Measurements from ENCODE around the gene HESX1. TPM values are rescaled to one million over a fixed set of nuclear protein-coding genes. Genes with fewer than 3 reads are reported as not detected.

Gene HESX1
- total RNA-seq, 4 donors from 2014 or later = 0.30 to 3.7 (median 1.6) TPM

DNA sequence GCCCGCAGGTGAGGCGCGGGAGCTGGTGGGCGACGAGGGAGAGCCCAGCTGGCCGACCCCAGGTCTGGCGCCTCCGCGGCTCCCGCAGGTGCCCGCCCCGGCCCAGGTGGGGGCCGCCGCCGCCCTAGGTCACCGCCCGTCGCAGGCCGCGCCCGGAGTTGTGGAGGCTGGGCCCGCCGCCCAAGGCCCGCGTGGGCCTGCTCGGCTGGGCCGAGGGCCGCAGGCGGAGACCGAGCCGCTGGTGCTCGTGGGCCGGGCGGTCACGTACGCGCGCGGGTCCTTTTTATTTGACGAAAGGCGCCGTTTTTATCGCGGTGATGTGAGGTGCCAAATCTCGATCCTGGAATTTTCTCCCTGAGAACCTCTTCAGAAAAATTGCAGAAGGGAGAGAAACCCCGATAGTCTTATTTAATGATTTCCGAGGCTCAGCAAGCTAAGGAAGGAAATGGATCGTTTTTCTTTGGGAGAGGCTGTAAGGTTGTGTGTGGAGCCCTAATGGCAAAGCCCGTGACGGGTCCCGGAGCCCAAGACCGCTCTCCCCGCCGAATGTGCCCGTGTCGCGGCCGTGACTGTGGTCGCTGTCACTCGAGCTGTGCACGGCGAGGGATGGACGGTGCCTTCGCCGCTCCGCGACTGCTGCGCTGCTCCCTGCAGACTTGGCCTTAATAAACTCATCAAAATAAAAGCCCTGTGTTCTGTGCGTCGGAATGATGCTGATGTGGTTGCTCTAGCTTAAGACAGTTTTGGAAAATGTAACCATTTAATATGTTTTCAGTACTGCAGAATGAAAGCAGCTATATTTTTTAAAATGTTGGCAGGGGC, 28.4 kb upstream of the HESX1 start:
- intact Hi-C loops (cut with DNase I; ENCODE audit: low total_unique reads) = no loop called here
- 0 to 1% methylated on average over 42 to 54 of the region's 70 CpGs for WGBS, 2 donors
- DNase-seq (ENCODE audit: low spot score in 2 of 2) = peak; percentile 32 to 90
- H3K4me3 ChIP-seq (ENCODE audit: low read depth, poor library complexity, severe bottlenecking) = peak overlapping the region; percentile 72
- TF ChIP-seq POLR2A (IDR thresholded peaks at IDR 0.05) = no peak
- TF ChIP-seq, protein P1, sequence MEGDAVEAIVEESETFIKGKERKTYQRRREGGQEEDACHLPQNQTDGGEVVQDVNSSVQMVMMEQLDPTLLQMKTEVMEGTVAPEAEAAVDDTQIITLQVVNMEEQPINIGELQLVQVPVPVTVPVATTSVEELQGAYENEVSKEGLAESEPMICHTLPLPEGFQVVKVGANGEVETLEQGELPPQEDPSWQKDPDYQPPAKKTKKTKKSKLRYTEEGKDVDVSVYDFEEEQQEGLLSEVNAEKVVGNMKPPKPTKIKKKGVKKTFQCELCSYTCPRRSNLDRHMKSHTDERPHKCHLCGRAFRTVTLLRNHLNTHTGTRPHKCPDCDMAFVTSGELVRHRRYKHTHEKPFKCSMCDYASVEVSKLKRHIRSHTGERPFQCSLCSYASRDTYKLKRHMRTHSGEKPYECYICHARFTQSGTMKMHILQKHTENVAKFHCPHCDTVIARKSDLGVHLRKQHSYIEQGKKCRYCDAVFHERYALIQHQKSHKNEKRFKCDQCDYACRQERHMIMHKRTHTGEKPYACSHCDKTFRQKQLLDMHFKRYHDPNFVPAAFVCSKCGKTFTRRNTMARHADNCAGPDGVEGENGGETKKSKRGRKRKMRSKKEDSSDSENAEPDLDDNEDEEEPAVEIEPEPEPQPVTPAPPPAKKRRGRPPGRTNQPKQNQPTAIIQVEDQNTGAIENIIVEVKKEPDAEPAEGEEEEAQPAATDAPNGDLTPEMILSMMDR (IDR thresholded peaks at IDR 0.05) = no peak

DNA sequence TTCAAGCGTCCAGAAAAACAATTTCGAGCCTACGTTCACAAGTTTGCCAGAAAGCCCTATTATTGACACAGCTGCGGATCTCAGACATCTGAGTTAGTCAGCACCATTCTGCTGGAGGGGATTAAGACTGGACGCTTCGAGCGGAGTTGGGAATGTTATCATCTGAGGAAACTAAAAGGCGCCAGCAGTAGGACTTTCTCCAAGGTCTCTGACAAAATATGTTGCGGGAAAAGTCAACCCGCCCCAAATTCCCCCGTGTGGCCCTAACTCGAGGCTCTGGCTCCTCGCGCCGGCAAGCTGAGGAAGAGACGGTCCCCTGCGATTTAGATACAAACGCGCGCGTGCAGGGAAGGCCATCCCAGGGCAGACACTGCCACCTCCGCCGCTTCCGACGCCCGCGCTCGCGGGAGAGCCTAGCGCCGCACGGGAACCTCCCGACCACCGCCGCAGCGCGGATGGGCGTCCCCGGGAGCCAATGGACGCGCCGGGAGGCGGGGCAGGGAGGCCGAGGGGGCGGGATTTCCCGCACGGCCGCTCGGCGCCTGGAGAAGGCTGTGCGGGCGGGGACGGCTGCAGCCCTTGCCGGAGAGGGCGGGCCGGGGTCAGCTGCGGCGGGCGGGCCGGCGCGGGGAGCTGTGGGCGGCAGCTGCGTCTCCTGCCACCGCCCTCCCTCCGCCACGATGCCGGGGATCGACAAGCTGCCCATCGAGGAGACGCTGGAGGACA, 27.6 kb upstream of the HESX1 start, which contains the start of gene APPL1:
Gene APPL1 (plus strand): TSS at position 526 of the 726 bp plus-strand sequence. CDS start 155 bp downstream, at position 681.
- no peak for TF ChIP-seq POLR2A (IDR thresholded peaks at IDR 0.05)
- TF ChIP-seq, protein P1 (IDR thresholded peaks at IDR 0.05) = no peak
- 0 to 1% methylated on average over 23 to 42 of the region's 71 CpGs for WGBS, 2 donors
- intact Hi-C loops (cut with DNase I; ENCODE audit: low total_unique reads) = no loop called here
- peak within 1 kb of the TSS; percentile 72 for H3K4me3 ChIP-seq (ENCODE audit: low read depth, poor library complexity, severe bottlenecking)
- peak; percentile 84 to 98 for DNase-seq (ENCODE audit: low spot score in 2 of 2)

DNA sequence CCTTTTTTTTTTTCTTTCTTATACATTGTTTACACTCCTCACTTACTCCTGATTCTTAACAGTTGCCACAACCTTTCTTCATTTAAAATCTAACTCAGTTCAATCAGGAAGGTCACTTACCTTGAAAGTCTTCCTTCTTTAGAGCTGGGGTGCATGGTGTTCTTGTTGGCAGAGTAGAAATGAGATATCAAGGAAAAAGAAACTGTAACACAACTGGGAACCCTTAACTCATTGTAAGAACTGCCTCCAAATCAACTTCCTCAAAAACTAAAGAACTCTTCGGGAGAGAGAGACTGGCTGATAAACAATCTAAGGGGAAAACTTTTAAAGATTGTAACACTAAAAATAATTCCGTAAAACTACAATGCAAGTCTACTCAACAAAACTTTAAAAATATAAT, 26.4 kb upstream of the HESX1 start:
- intact Hi-C loops (cut with DNase I; ENCODE audit: low total_unique reads) = no loop called here
- TF ChIP-seq, protein P1 (IDR thresholded peaks at IDR 0.05) = no peak
- no peak for TF ChIP-seq POLR2A (IDR thresholded peaks at IDR 0.05)
- H3K4me3 ChIP-seq (ENCODE audit: low read depth, poor library complexity, severe bottlenecking) = no peak overlapping the region
- 61 to 68% methylated on average over 2 of the region's 2 CpGs for WGBS, 2 donors
- DNase-seq (ENCODE audit: low spot score in 2 of 2) = no peak

DNA sequence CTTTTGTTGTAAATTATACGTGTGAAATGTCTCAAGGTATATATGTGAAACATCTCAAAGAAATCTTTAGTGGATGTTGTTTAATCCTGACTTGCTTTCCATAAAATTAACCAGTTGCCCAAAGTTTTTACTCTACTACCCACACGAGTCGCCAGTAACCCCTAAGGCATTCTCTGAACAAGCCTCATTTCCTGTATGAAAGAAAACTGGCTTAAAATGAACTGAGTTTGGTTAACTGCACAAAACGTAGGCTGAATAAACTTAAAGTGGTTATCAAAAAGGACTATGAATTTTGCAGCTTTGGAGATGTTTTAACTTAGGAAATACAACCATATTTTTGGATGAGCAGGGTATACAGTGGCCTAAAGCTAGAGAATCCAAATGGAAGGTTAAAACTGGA, 25.1 kb upstream of the HESX1 start:
- intact Hi-C loops (cut with DNase I; ENCODE audit: low total_unique reads) = no loop called here
- no peak overlapping the region for H3K4me3 ChIP-seq (ENCODE audit: low read depth, poor library complexity, severe bottlenecking)
- TF ChIP-seq, protein P1 (IDR thresholded peaks at IDR 0.05) = no peak
- no peak for TF ChIP-seq POLR2A (IDR thresholded peaks at IDR 0.05)
- no peak for DNase-seq (ENCODE audit: low spot score in 2 of 2)
- 60 to 65% methylated on average over 4 of the region's 4 CpGs for WGBS, 2 donors

DNA sequence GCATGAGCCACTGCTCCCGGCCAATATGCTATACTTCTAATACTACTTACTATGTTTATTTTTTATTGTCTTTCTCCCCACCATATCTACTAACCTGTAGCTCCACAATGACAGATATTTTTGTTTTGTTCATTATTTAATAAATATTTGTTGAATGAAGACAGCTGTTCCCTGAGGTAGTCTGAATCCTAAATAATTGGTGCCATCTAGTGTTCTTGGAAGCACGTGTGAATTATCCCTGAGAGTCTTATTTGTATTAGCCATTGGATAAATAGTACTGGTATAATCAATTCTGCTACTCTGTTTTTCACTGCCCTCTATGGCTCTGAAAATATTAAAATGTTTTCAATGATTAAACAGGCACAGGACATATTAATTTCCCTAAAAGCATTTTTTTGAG, 22.1 kb upstream of the HESX1 start:
- intact Hi-C loops (cut with DNase I; ENCODE audit: low total_unique reads) = no loop called here
- DNase-seq (ENCODE audit: low spot score in 2 of 2) = no peak
- TF ChIP-seq POLR2A (IDR thresholded peaks at IDR 0.05) = no peak
- TF ChIP-seq, protein P1 (IDR thresholded peaks at IDR 0.05) = no peak
- 51 to 76% methylated on average over 2 of the region's 2 CpGs for WGBS, 2 donors
- no peak overlapping the region for H3K4me3 ChIP-seq (ENCODE audit: low read depth, poor library complexity, severe bottlenecking)

Measured in lower leg skin (tissue), 4 donors.